Measurements from ENCODE around the gene SLC26A1. TPM values are rescaled to one million over a fixed set of nuclear protein-coding genes. Genes with fewer than 3 reads are reported as not detected.
"Not testable (repeated sequence)": the region's sequence is repeated elsewhere in the genome, so short reads cannot be mapped to it uniquely, and the experiment has no call there.

Gene SLC26A1
- polyA plus RNA-seq, 3 donors, result 14.2 to 23.4 (median 19.3) TPM

GRCh38 chr4:956531-957230 is 36.5 kb downstream of the SLC26A1 start:
- no peak for DNase-seq

- DNase-seq, result no peak
Observed at GRCh38 chr4:955931-956381, 37.2 kb downstream of the SLC26A1 start.

- no peak for DNase-seq
Observed at GRCh38 chr4:955161-955921, 37.9 kb downstream of the SLC26A1 start.

GRCh38 chr4:954211-955020 is 38.8 kb downstream of the SLC26A1 start:
- DNase-seq, result no peak

GRCh38 chr4:953574-953915 is 39.7 kb downstream of the SLC26A1 start:
- DNase-seq, result no peak

- no peak for DNase-seq
Observed at GRCh38 chr4:952881-953573, 40.2 kb downstream of the SLC26A1 start.

- no peak for DNase-seq
Observed at GRCh38 chr4:951594-952468, 41.4 kb downstream of the SLC26A1 start.

GRCh38 chr4:951186-951585 is 42.0 kb downstream of the SLC26A1 start:
- no peak for DNase-seq

- no peak for DNase-seq
Observed at GRCh38 chr4:950136-951020, 42.8 kb downstream of the SLC26A1 start.

GRCh38 chr4:949656-950055 is 43.5 kb downstream of the SLC26A1 start:
- DNase-seq, result no peak

- DNase-seq, result no peak
Observed at GRCh38 chr4:948936-949300, 44.3 kb downstream of the SLC26A1 start.

GRCh38 chr4:948101-948935 is 44.9 kb downstream of the SLC26A1 start:
- DNase-seq, result no peak

- DNase-seq, result no peak
Observed at GRCh38 chr4:947491-947971, 45.7 kb downstream of the SLC26A1 start.

GRCh38 chr4:946517-947471 is 46.4 kb downstream of the SLC26A1 start:
- no peak for DNase-seq

GRCh38 chr4:946103-946450 is 47.1 kb downstream of the SLC26A1 start:
- no peak for DNase-seq

GRCh38 chr4:945274-946102 is 47.7 kb downstream of the SLC26A1 start:
- DNase-seq, result no peak

GRCh38 chr4:939508-939907 is 53.7 kb downstream of the SLC26A1 start:
- DNase-seq, result not testable (repeated sequence)
